IMR-90 (cell line): ENCODE results near the gene NCAM1. TPM values are rescaled to one million over a fixed set of nuclear protein-coding genes. Genes with fewer than 3 reads are reported as not detected.

Experiments used
- ATAC-seq: fragments of 200-7000 bp; cut with Tn5 transposase; 2 replicates; pipeline ENCODE4 v1.9.1; 2020; ENCODE audit warnings: low read depth, mild to moderate bottlenecking, moderate library complexity
- BruUV-seq: library from RNA; stranded (reverse); fragments of 400-500 nt; replicated peaks from 2 replicates; lab custom pipeline; 2021; lab: Mats Ljungman, UMichigan
- CTCF ChIA-PET: fragments of 300-600 bp; formaldehyde crosslinking; extraction: SDS; loops from one replicate; lab custom pipeline; 2021; ENCODE audit warnings: antibody characterized with exemption; lab: Yijun Ruan, JAX
- POLR2A ChIA-PET: fragments of 300-600 bp; sonication (Branson Sonifier 250); formaldehyde crosslinking; loops from one replicate; lab custom pipeline; 2022; ENCODE audit warnings: antibody characterized with exemption; ENCODE audit not compliant: unreplicated experiment; lab: Charles Lee
- DNase-seq: peaks from one replicate; pipeline ENCODE4 v3.0.0; 2013
- H2AFZ ChIP-seq: replicated peaks from 2 replicates; pipeline ENCODE3; 2013; ENCODE audit warnings: low read length, mild to moderate bottlenecking; ENCODE audit not compliant: poor library complexity
- H2AK5ac ChIP-seq: 2 replicates; pipeline ENCODE4 v1.6.1; 2013; ENCODE audit warnings: low read depth, low read length, inconsistent platforms
- H2AK9ac ChIP-seq: replicated peaks from 2 replicates; pipeline ENCODE3; 2013; ENCODE audit warnings: mild to moderate bottlenecking, low read depth, low read length, moderate library complexity; ENCODE audit not compliant: poor library complexity
- H2BK120ac ChIP-seq: 2 replicates; pipeline ENCODE4 v1.6.1; 2013; ENCODE audit warnings: low read depth, low read length, inconsistent platforms
- H2BK15ac ChIP-seq: 3 replicates; pipeline ENCODE4 v1.6.1; 2013; ENCODE audit warnings: low read depth, low read length, inconsistent platforms
- H2BK20ac ChIP-seq: 2 replicates; pipeline ENCODE4 v1.6.1; 2013; ENCODE audit warnings: low read depth, mild to moderate bottlenecking, inconsistent platforms, low read length, moderate library complexity
- H2BK5ac ChIP-seq: 2 replicates; pipeline ENCODE4 v1.6.1; 2013; ENCODE audit warnings: mild to moderate bottlenecking, low read depth, low read length, inconsistent platforms; ENCODE audit not compliant: poor library complexity, severe bottlenecking
- H3K14ac ChIP-seq: replicated peaks from 2 replicates; pipeline ENCODE4 v1.6.1; 2013; ENCODE audit warnings: low read depth, low read length, inconsistent platforms
- H3K18ac ChIP-seq: 2 replicates; pipeline ENCODE4 v1.6.1; 2013; ENCODE audit warnings: low read depth, low read length, control low read depth
- H3K23ac ChIP-seq: 2 replicates; pipeline ENCODE4 v1.6.1; 2013; ENCODE audit warnings: low read depth, low read length, inconsistent platforms
- H3K27ac ChIP-seq: 2 replicates; pipeline ENCODE4 v1.5.1; 2013; ENCODE audit warnings: mild to moderate bottlenecking, control low read depth, low read length; ENCODE audit not compliant: insufficient read depth
- H3K27me3 ChIP-seq: 2 replicates; pipeline ENCODE4 v1.6.1; 2013; ENCODE audit warnings: low read length; ENCODE audit not compliant: control insufficient read depth, insufficient read depth
- H3K36me3 ChIP-seq: 2 replicates; pipeline ENCODE4 v1.6.1; 2013; ENCODE audit warnings: low read length, mixed read lengths; ENCODE audit not compliant: control insufficient read depth, insufficient read depth
- H3K4ac ChIP-seq: 2 replicates; pipeline ENCODE4 v1.6.1; 2013; ENCODE audit warnings: low read depth, low read length, inconsistent platforms
- H3K4me1 ChIP-seq: 2 replicates; pipeline ENCODE4 v1.6.1; 2013; ENCODE audit warnings: low read length, mixed read lengths; ENCODE audit not compliant: control insufficient read depth, insufficient read depth
- H3K4me2 ChIP-seq: 2 replicates; pipeline ENCODE4 v1.6.1; 2013; ENCODE audit warnings: low read depth, mild to moderate bottlenecking, control low read depth, low read length, moderate library complexity
- H3K4me3 ChIP-seq: 2 replicates; pipeline ENCODE4 v1.5.1; 2013; ENCODE audit warnings: low read depth, mild to moderate bottlenecking, control low read depth, low read length, moderate library complexity; ENCODE audit not compliant: insufficient read depth
- H3K56ac ChIP-seq: 2 replicates; pipeline ENCODE4 v1.6.1; 2013; ENCODE audit warnings: low read length, inconsistent platforms; ENCODE audit not compliant: insufficient read depth; ENCODE audit errors: extremely low read depth
- H3K79me1 ChIP-seq, 2 experiments: 2 replicates each; pipeline ENCODE4 v1.6.1; 2013; ENCODE audit warnings: low read length in 2 of 2, inconsistent platforms in 1 of 2, low read depth in 1 of 2
- H3K9ac ChIP-seq: 2 replicates; pipeline ENCODE4 v1.6.1; 2013; ENCODE audit warnings: low read depth, low read length, control low read depth
- H3K9me1 ChIP-seq: 2 replicates; pipeline ENCODE4 v1.6.1; 2013; ENCODE audit warnings: low read length, inconsistent platforms; ENCODE audit not compliant: insufficient read depth
- H3K9me3 ChIP-seq: 2 replicates; pipeline ENCODE4 v1.6.1; 2013; ENCODE audit warnings: low read length; ENCODE audit not compliant: control insufficient read depth, insufficient read depth
- H4K20me1 ChIP-seq: 2 replicates; pipeline ENCODE4 v1.6.1; 2013; ENCODE audit warnings: low read length, inconsistent platforms; ENCODE audit not compliant: insufficient read depth
- H4K5ac ChIP-seq: 2 replicates; pipeline ENCODE4 v1.6.1; 2013; ENCODE audit warnings: mild to moderate bottlenecking, low read depth, low read length, control low read depth
- H4K8ac ChIP-seq, 2 experiments: 2 replicates each; pipeline ENCODE4 v1.6.1; 2013; ENCODE audit warnings: low read depth in 2 of 2, low read length in 2 of 2, control low read depth in 1 of 2, inconsistent platforms in 1 of 2
- H4K91ac ChIP-seq: 2 replicates; pipeline ENCODE4 v1.6.1; 2013; ENCODE audit warnings: low read depth, low read length, inconsistent platforms; ENCODE audit not compliant: insufficient read depth
- BHLHE40 ChIP-seq: fragments of 150-350 bp; IDR thresholded peaks from 2 replicates; pipeline ENCODE4 v1.6.1; 2016; ENCODE audit warnings: mild to moderate bottlenecking, low read depth, low read length
- CEBPB ChIP-seq: IDR thresholded peaks from 2 replicates; pipeline ENCODE4 v1.6.1; 2012; ENCODE audit warnings: low read depth, low read length, improper control_type of control experiment
- CHD1 ChIP-seq: IDR thresholded peaks from 2 replicates; pipeline ENCODE4 v1.6.1; 2012; ENCODE audit warnings: low read depth, low read length, improper control_type of control experiment
- MAZ ChIP-seq: IDR thresholded peaks from 2 replicates; pipeline ENCODE4 v1.6.1; 2012; ENCODE audit warnings: low read depth, mild to moderate bottlenecking, low read length, improper control_type of control experiment, moderate library complexity, borderline replicate concordance
- NFE2L2 ChIP-seq: fragments of 150-350 bp; IDR thresholded peaks from 2 replicates; pipeline ENCODE4 v1.6.1; 2016; ENCODE audit warnings: low read depth, mild to moderate bottlenecking, low read length
- POLR2A ChIP-seq: IDR thresholded peaks from 2 replicates; pipeline ENCODE4 v1.6.1; 2012; ENCODE audit warnings: mild to moderate bottlenecking, low read depth, low read length
- RAD21 ChIP-seq: IDR thresholded peaks from 2 replicates; pipeline ENCODE4 v1.6.1; 2012; ENCODE audit warnings: low read length, improper control_type of control experiment
- RCOR1 ChIP-seq: IDR thresholded peaks from 2 replicates; pipeline ENCODE4 v1.6.1; 2012; ENCODE audit warnings: mild to moderate bottlenecking, low read length, improper control_type of control experiment; ENCODE audit not compliant: insufficient replicate concordance
- RFX5 ChIP-seq: IDR thresholded peaks from 2 replicates; pipeline ENCODE4 v1.8.0; 2012; ENCODE audit warnings: low read depth, mild to moderate bottlenecking, low read length, moderate library complexity
- SMC3 ChIP-seq: fragments of 150-350 bp; IDR thresholded peaks from 2 replicates; pipeline ENCODE4 v1.6.1; 2016; ENCODE audit warnings: low read depth, mild to moderate bottlenecking, antibody characterized with exemption, low read length, moderate library complexity
- WGBS, 2 experiments: methylation state at CpG; one replicate each; pipeline versions ENCODE4 v1.1.5 to v1.1.7; 2013; ENCODE audit warnings: missing lambda C conversion rate in 2 of 2; ENCODE audit not compliant: insufficient read length in 1 of 2; ENCODE audit errors: extremely low coverage in 2 of 2; 5-methylcytosine and 5-hydroxymethylcytosine counted together
- dilution Hi-C: fragments of 300-500 bp; cut with HindIII; formaldehyde crosslinking; loops from one replicate; pipeline ENCODE4 v1.14.3; 2018; ENCODE audit warnings: low sequenced_read_pairs; ENCODE audit not compliant: unreplicated experiment
- in situ Hi-C: fragments of 300-500 bp; cut with MboI; formaldehyde crosslinking; loops from 3 replicates; pipeline ENCODE4 v1.14.3; 2019; ENCODE audit warnings: low sequenced_read_pairs, inconsistent platforms, mixed read lengths
- intact Hi-C: fragments of 100-400 bp; cut with micrococcal nuclease; formaldehyde crosslinking; loops from 2 replicates; pipeline ENCODE4 v1.10.0; 2022
- polyA plus RNA-seq, 3 experiments: library from polyadenylated mRNA; depleted of rRNA; stranded (reverse); fragments of >200 nt; gene quantifications; 2 replicates each; pipeline ENCODE4 v1.2.3, GENCODE V29; 2012; ENCODE audit warnings: low replicate concordance in 1 of 3
- total RNA-seq: library from RNA; depleted of rRNA; stranded (reverse); fragments of >200 nt; gene quantifications from 2 replicates; pipeline ENCODE4 v1.2.3, GENCODE V29; 2012
- TF ChIP-seq, protein P1 (sequence below): fragments of 150-350 bp; IDR thresholded peaks from 2 replicates; pipeline ENCODE4 v1.6.1; 2017; ENCODE audit warnings: mild to moderate bottlenecking, antibody characterized with exemption, low read length, low read depth

Gene NCAM1
- total and polyA plus RNA-seq, 2 of the 4 experiments (the other 2 are of a cell fraction): 0.09 to 0.18 TPM

DNA sequence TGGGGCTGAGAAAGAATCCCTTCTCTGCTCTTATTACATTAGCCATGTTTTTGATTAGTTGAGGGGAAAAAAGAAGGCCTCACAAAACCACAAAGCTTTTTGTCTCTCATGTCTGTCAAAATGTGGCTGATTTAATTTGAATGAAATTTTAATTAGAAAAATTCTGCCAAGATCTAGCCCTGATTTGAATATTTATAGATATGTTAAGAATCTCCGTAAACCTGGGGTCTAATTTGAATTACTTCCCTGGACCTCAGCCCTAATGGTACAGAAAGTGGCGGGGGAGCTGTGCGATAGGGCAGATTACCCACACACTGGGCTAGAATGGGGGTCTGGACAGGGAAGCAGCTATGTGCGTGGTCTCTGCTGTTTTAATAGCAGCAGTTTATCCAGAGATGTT, 211.9 kb downstream of the NCAM1 start:
- H3K4ac ChIP-seq: no peak overlapping the region
- intact Hi-C loops: no loop called here
- H3K56ac ChIP-seq: no peak overlapping the region
- no peak overlapping the region for H2BK15ac ChIP-seq
- no peaks in the 10 kb centered on the region for H3K9me3 ChIP-seq
- H2BK5ac ChIP-seq: no peak overlapping the region
- TF ChIP-seq RAD21 (no peak), RCOR1 (no peak), BHLHE40 (no peak), POLR2A (no peak), SMC3 (no peak), CEBPB (no peak), MAZ (no peak), RFX5 (no peak), CHD1 (no peak), NFE2L2 (no peak)
- TF ChIP-seq, protein P1, sequence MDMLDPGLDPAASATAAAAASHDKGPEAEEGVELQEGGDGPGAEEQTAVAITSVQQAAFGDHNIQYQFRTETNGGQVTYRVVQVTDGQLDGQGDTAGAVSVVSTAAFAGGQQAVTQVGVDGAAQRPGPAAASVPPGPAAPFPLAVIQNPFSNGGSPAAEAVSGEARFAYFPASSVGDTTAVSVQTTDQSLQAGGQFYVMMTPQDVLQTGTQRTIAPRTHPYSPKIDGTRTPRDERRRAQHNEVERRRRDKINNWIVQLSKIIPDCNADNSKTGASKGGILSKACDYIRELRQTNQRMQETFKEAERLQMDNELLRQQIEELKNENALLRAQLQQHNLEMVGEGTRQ: no peak
- H3K9me1 ChIP-seq: no peaks in the 10 kb centered on the region
- no peak overlapping the region for H3K14ac ChIP-seq
- H3K4me1 ChIP-seq: no peaks in the 10 kb centered on the region
- H2AK9ac ChIP-seq: no peak overlapping the region
- no peak overlapping the region for H2AFZ ChIP-seq
- WGBS, 2 experiments: no CpG with 5 or more reads among the region's 4 CpGs
- no peak overlapping the region for H4K8ac ChIP-seq
- no peak overlapping the region for H3K27ac ChIP-seq
- no peak overlapping the region for H2AK5ac ChIP-seq
- H3K23ac ChIP-seq: no peak overlapping the region
- in situ Hi-C loops: no loop called here
- no peak overlapping the region for H3K9ac ChIP-seq
- no peak overlapping the region for H3K4me3 ChIP-seq
- dilution Hi-C loops: no loop called here
- H2BK120ac ChIP-seq: no peak overlapping the region
- no peak overlapping the region for H4K91ac ChIP-seq
- H3K79me1 ChIP-seq: no peaks in the 10 kb centered on the region
- DNase-seq (no peak), ATAC-seq (no peak)
- H4K5ac ChIP-seq: no peak overlapping the region
- H3K4me2 ChIP-seq: no peak overlapping the region
- ChIA-PET CTCF (no interaction called here), POLR2A (no interaction called here)
- H3K27me3 ChIP-seq: no peaks in the 10 kb centered on the region
- no peak overlapping the region for H3K18ac ChIP-seq
- H3K36me3 ChIP-seq: no peaks in the 10 kb centered on the region
- H4K20me1 ChIP-seq: no peaks in the 10 kb centered on the region
- no peak overlapping the region for H2BK20ac ChIP-seq
- no TSS peak for BruUV-seq
